ENCODE data around the gene AKAP10.
"Not testable (repeated sequence)": the region's sequence is repeated elsewhere in the genome, so short reads cannot be mapped to it uniquely, and the experiment has no call there.

The AKAP10 gene

DNA sequence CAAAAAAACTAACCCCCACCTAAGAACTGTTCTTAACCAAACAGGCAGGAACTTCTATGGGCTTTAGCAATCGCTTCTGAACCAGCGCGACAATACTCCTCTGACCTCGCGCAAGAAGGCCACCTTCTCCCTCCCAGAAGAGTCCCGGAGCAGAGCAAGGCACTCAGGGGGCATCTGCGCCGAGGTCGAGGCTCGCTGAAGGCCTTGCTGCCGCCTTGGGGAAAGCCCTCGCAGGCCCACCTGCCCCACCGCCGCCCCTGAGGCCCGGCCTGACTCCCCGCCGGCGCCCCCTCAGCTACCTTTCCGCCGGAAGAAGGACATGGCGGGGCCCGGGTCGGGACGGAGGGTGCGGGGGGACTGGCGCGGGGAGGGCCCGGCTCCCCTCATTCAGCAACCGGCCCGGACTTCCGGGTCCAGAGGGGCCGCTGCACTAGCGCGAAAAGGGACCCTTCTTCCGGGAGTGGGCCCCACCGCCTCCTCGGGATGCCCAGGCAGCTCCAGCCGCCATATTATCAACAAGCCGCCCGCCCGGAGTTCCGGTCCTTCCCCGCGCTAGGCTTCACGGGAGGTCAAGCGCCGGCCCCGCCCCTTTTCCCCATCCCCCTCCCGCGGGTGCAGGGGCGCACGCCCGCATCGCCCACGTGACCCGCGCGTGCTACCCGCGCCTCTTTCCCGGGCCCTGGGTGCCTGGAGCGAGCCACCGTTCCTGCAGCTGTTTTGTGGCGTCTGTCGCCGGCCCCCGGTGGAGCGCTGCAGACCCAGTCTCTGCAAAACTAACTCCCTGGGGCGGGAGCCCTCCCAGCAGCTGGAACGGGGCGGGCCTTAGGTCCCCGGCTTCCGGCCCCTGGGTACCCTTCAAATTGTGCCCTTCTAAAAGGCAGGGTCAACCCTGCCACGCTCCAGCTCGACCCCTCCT is at the start of gene AKAP10:
AKAP10 (minus strand) TSS at position 536 of the 916 bp plus-strand sequence; CDS start at position 387, 149 bp downstream.
- DNase-seq (ENCODE audit: low spot score): peak; percentile 96
- TF ChIP-seq, protein P1, sequence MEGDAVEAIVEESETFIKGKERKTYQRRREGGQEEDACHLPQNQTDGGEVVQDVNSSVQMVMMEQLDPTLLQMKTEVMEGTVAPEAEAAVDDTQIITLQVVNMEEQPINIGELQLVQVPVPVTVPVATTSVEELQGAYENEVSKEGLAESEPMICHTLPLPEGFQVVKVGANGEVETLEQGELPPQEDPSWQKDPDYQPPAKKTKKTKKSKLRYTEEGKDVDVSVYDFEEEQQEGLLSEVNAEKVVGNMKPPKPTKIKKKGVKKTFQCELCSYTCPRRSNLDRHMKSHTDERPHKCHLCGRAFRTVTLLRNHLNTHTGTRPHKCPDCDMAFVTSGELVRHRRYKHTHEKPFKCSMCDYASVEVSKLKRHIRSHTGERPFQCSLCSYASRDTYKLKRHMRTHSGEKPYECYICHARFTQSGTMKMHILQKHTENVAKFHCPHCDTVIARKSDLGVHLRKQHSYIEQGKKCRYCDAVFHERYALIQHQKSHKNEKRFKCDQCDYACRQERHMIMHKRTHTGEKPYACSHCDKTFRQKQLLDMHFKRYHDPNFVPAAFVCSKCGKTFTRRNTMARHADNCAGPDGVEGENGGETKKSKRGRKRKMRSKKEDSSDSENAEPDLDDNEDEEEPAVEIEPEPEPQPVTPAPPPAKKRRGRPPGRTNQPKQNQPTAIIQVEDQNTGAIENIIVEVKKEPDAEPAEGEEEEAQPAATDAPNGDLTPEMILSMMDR (IDR thresholded peaks at IDR 0.05; ENCODE audit: extremely low read depth, insufficient read depth, missing control alignments): no peak
- in situ Hi-C loops (cut with MboI; ENCODE audit: low pct_unique_long_range_greater_than_20kb, low sequenced_read_pairs, unreplicated experiment): no loop called here

GRCh38 chr17:20026960-20027359 is 49.3 kb upstream of the AKAP10 start:
- TF ChIP-seq, protein P1 (IDR thresholded peaks at IDR 0.05; ENCODE audit: extremely low read depth, insufficient read depth, missing control alignments): no peak
- in situ Hi-C loops (cut with MboI; ENCODE audit: low pct_unique_long_range_greater_than_20kb, low sequenced_read_pairs, unreplicated experiment): no loop called here
- DNase-seq (ENCODE audit: low spot score): no peak

GRCh38 chr17:20022701-20023100 is 45.1 kb upstream of the AKAP10 start:
- TF ChIP-seq, protein P1 (IDR thresholded peaks at IDR 0.05; ENCODE audit: extremely low read depth, insufficient read depth, missing control alignments): no peak
- no peak for DNase-seq (ENCODE audit: low spot score)
- in situ Hi-C loops (cut with MboI; ENCODE audit: low pct_unique_long_range_greater_than_20kb, low sequenced_read_pairs, unreplicated experiment): no loop called here

- in situ Hi-C loops (cut with MboI; ENCODE audit: low pct_unique_long_range_greater_than_20kb, low sequenced_read_pairs, unreplicated experiment); DNase-seq (ENCODE audit: low spot score): not testable (repeated sequence)
Observed at GRCh38 chr17:20016475-20016992, 38.9 kb upstream of the AKAP10 start.

GRCh38 chr17:20012017-20012536 is 34.4 kb upstream of the AKAP10 start:
- no peak for DNase-seq (ENCODE audit: low spot score)
- in situ Hi-C loops (cut with MboI; ENCODE audit: low pct_unique_long_range_greater_than_20kb, low sequenced_read_pairs, unreplicated experiment): no loop called here
- TF ChIP-seq, protein P1 (IDR thresholded peaks at IDR 0.05; ENCODE audit: extremely low read depth, insufficient read depth, missing control alignments): no peak

DNA sequence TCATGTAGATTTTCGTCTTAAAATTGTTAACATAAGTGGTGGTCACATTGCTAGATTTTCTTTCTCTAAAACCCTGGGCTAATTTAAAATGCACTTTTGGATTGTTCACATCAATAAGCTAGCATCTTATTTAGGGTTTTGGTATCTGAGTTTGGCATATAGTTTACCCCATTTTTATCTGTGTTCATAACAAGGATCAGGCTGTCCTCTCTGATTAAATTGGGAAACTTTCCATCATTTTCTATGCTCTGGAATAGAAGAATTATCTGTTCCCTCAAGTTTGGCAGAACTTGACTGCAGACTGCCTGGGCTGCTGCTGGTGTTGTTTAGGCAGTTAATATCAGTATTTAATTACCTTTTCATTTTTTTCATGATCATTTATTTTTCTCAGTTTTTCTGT is 33.3 kb upstream of the AKAP10 start:
- in situ Hi-C loops (cut with MboI; ENCODE audit: low pct_unique_long_range_greater_than_20kb, low sequenced_read_pairs, unreplicated experiment): no loop called here
- TF ChIP-seq, protein P1 (IDR thresholded peaks at IDR 0.05; ENCODE audit: extremely low read depth, insufficient read depth, missing control alignments): no peak

More for the DNA sequence above, 33.3 kb upstream of the AKAP10 start:
- no peak for DNase-seq (ENCODE audit: low spot score)

Measured in GM13977 (cell line).